CD4-positive, alpha-beta T cell treated with Interleukin-1 beta for 1 hour (primary cell): ENCODE data around the gene BCL7B.
"Not testable (repeated sequence)": the region's sequence is repeated elsewhere in the genome, so short reads cannot be mapped to it uniquely, and the experiment has no call there.

Experiments used
- DNase-seq, 2 donors: peaks; one replicate each; pipeline ENCODE4 v3.0.0-alpha.2; 2020 to 2022

Gene BCL7B

GRCh38 chr7:73570977-73571376 is 13.5 kb upstream of the BCL7B start:
- no peak for DNase-seq

- DNase-seq: no peak
Observed at GRCh38 chr7:73570521-73570920, 13.0 kb upstream of the BCL7B start.

DNA sequence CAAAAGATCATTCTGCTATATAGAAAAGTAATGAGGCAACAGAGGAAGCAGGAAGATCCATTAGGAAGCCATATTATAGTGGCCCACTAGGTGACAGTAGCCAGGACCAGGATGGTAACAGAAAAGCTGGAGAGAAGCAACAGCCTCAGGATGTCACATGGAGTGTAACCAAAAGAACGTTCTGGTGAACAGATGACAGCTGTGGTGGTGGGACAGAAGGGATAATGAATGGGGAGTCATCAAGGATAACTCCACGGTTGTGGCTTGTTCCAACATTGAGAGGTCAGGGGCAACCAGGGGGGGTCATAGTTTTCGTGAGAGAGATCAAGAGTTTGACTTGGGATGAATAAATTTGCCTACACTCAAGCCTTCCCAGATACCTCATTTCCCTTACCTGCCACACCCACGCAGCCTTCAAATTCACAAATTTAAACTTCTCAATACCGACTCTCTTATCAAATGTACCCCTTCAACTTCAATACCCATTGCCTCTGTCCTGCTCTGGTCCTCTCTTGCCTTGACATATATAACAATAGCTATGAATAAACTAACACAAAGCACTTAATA is 11.6 kb upstream of the BCL7B start:
- no peak for DNase-seq

GRCh38 chr7:73567846-73568685 is 10.6 kb upstream of the BCL7B start:
- DNase-seq: no peak

- DNase-seq: no peak
Observed at GRCh38 chr7:73567140-73567539, 9.7 kb upstream of the BCL7B start.

DNA sequence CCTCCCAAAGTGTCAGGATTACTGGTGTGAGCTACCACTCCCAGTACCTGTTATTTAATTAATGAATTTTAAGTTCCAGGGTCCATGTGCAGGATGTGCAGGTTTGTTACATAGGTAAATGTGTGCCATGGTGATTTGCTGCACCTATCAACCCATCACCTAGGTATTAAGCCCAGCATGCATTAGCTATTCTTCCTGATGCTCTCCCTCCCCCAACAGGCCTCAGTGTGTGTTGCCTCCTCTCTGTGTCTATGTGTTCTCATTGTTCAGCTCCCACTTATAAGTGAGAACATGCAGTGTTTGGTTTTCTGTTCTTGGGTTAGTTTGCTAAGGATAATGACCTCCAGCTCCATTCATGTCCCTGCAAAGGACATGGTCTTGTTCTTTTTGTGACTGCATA is 8.9 kb upstream of the BCL7B start:
- peak in 1 of 2 donors; percentile 26 for DNase-seq

DNA sequence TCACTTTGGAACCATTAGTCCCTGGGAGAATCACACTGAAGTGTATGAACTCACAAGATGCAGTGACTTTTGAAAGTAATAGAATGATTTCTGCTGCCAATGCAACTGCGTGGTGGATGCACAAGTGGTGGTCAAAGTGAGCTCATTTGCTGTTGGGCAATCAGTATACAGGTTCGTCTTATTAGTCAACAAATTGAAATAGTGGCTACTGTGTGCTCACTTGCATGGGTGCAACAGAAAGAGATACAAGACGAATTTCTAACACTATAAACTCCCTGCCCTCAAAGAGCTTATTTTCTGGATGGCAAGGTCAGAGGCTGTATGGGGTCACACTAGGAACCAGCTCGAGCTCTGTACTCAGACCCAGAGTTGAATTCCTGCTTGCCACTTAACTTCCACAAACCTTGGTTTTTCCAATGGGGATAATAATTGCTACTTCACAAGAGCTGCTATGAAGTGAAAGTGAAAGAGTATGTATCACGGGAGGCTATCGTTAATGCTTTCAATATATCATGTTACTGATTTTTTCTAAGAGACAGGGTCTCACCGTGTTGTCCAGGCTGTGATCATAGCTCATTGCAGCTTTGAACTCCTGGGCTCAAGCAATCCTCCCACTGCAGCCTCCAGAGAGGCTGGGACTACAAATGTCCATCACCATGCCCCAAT is 8.3 kb upstream of the BCL7B start:
- peak in 1 of 2 donors; percentile 16 for DNase-seq

DNA sequence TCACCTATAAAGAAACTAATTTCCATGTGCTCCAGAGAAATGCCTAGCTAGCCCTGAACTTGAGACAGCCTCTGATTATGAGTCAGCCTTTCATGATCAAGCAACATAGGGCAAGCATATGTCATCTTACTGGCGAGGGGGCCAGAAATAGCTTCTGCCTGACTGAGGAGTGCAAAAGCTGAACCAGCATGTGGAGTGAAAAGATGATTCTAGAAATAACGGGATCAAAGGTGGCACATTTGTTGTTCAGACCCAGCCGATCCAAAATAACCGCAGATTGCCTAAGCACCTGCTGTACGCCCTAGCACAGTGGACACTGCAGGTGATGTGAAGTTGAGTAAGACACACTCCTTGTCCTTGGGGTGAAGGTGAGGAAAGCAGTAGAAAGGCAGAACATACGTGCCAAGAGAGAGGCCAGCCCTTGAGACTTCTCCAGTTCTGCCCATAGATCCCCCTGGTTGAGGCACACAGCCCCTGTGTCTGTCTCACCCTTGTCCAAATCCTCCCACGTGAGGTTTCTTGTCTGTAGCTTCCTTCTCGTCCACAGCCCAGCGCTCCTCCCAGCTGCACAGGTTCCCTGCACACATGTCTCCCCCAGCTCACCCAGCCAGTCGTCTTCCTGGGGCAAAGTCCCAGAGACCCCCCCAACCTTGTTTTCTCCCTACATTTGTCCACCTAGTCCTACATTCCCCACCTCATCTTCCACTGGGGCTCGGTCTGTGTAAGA is 2.8 kb upstream of the BCL7B start:
- no peak for DNase-seq

DNA sequence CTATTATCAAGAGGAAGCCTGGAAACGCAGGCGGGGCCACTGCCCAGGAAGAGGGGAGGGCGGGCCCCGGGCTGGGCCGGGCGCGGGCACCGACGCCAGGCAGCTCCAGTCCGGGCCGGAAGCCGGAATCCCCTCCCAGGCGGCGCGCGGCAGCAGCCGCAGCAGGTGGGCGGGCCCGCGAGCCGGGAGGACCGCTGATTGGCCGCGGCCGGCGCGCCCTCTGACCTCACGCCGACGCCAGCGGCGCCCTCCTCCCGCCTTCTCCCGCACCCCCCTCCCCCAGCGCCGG is 438 bp downstream of the BCL7B start:
- peak; percentile 93 to 94 for DNase-seq

- DNase-seq: no peak
Observed at GRCh38 chr7:73556208-73557107, 1.0 kb downstream of the BCL7B start.

- DNase-seq: no peak
Observed at GRCh38 chr7:73555411-73555982, 2.0 kb downstream of the BCL7B start.

GRCh38 chr7:73550093-73550492 is 7.4 kb downstream of the BCL7B start:
- DNase-seq: not testable (repeated sequence)

GRCh38 chr7:73549176-73549575 is 8.3 kb downstream of the BCL7B start:
- DNase-seq: no peak

DNA sequence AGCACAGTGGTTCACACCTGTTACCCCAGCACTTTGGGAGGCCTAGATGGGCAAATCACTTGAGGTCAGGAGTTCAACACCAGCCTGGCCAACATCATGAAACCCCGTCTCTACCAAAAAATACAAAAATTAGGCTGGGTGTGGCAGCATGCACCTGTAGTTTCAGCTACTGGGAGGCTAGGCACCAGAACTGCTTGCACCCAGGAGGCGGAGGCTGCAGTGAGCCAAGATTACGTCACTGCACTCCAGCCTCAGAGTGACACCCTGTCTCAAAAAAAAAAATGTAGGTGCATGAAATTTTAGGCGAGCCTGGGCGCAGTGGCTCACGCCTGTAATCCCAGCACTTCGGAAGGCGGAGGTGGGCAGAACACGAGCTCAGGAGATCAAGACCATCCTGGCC is 9.6 kb downstream of the BCL7B start:
- no peak for DNase-seq

DNA sequence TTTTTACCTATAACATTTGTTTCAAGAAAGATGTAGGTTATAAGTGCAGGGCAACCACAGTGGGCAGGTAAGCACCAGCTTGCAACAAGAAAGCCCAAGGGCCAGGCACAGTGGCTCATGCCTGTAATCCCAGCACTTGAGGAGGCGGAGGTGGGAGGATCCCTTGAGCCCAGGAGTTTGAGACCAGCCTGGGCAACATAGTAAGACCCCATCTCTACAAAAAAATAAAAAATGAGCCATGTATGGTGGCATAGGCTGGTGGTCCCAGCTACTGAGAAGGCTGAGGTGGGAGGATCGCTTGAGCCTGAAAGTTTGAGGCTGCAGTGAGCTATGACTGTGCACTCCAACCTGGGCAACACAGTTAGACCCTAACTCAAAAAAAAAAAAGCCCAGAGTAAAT is 12.8 kb downstream of the BCL7B start:
- DNase-seq: no peak

- no peak for DNase-seq
Observed at GRCh38 chr7:73541722-73542121, 15.8 kb downstream of the BCL7B start.

DNA sequence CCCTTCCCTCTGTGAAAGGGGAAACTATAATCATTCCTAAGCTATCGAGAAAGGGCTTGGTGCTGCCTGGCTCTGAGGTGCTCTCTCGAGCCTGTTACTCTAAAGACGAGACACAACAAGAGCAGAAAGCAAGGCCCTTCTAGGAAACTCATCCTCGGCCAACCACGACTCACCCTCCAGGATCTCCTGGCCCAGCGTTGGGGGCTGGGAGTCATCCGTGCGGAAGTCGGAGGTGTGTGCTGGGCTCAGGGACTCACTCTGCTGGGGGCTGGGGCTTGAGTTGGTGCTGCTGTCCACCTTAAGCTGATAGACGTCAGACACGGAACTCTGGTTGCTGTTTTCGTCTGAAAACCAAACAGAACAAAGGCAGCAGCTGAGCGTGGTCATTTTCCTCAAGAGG is 17.8 kb downstream of the BCL7B start:
- DNase-seq: no peak

- DNase-seq: not testable (repeated sequence)
Observed at GRCh38 chr7:73538510-73538909, 19.0 kb downstream of the BCL7B start.

GRCh38 chr7:73537051-73537450 is 20.4 kb downstream of the BCL7B start:
- no peak for DNase-seq

- DNase-seq: no peak
Observed at GRCh38 chr7:73536479-73536878, 21.0 kb downstream of the BCL7B start.

GRCh38 chr7:73535918-73536317 is 21.6 kb downstream of the BCL7B start:
- DNase-seq: not testable (repeated sequence)

GRCh38 chr7:73533742-73534141 is 23.7 kb downstream of the BCL7B start:
- no peak for DNase-seq
